Endothelial cell of umbilical vein (primary cell): Measurements from ENCODE around the gene CAPN2. TPM values are rescaled to one million over a fixed set of nuclear protein-coding genes. Genes with fewer than 3 reads are reported as not detected.

Experiments
- BruUV-seq: library from RNA; stranded (reverse); fragments of 400-500 nt; replicated peaks from 2 replicates; lab custom pipeline; 2021; lab: Mats Ljungman, UMichigan
- CTCF ChIA-PET: fragments of 300-600, 350-600 bp; sonication (Branson Sonifier 250); formaldehyde crosslinking; loops from one replicate; lab custom pipeline; 2021; ENCODE audit warnings: antibody characterized with exemption, inconsistent platforms; lab: Charles Lee
- POLR2A ChIA-PET: fragments of 300-600, 350-600 bp; sonication (Branson Sonifier 250); formaldehyde crosslinking; loops from one replicate; lab custom pipeline; 2021; ENCODE audit warnings: antibody characterized with exemption, inconsistent platforms; lab: Charles Lee
- DNase-seq: peaks from one replicate; pipeline ENCODE4 v3.0.0-alpha.2; 2011; ENCODE audit warnings: low read depth, low spot score
- FAIRE-seq: peaks from 2 replicates; lab custom pipeline; 2011; peaks lifted over from hg19 to GRCh38; lab: Jason Lieb, UNC
- H2AFZ ChIP-seq: 2 replicates; pipeline ENCODE4 v1.6.0; 2012; ENCODE audit warnings: low read depth, low read length, control low read depth, inconsistent platforms
- H3K27ac ChIP-seq: 2 replicates; pipeline ENCODE4 v1.5.1; 2011; ENCODE audit warnings: low read depth, mild to moderate bottlenecking, control low read depth, low read length, moderate library complexity; ENCODE audit not compliant: insufficient read depth
- H3K27me3 ChIP-seq, 2 experiments: 2 replicates each; pipeline versions ENCODE4 v1.6.0 to v1.6.1; 2011; ENCODE audit warnings: low read length in 2 of 2, mixed read lengths in 1 of 2; ENCODE audit not compliant: control insufficient read depth in 2 of 2, insufficient read depth in 2 of 2
- H3K36me3 ChIP-seq, 2 experiments: 2 replicates in 1 of 2; 3 replicates in 1 of 2; pipeline ENCODE4 v1.5.1; 2011; ENCODE audit warnings: low read length in 2 of 2, mild to moderate bottlenecking in 1 of 2, moderate library complexity in 1 of 2; ENCODE audit not compliant: control insufficient read depth in 2 of 2, insufficient read depth in 2 of 2; ENCODE audit errors: extremely low read depth in 1 of 2
- H3K4me1 ChIP-seq: 3 replicates; pipeline ENCODE4 v1.5.1; 2011; ENCODE audit warnings: mild to moderate bottlenecking, low read length; ENCODE audit not compliant: control insufficient read depth, insufficient read depth; ENCODE audit errors: extremely low read depth
- H3K4me2 ChIP-seq: 2 replicates; pipeline ENCODE4 v1.6.1; 2011; ENCODE audit warnings: low read length, control low read depth, mixed read lengths; ENCODE audit not compliant: insufficient read depth
- H3K4me3 ChIP-seq, 3 experiments: fragments of 200-600 bp in 1 of 3; sonication (generic), shearing (Covaris generic) in 1 of 3; replicated peaks in 1 of 3; 2 replicates each; pipeline ENCODE4 v1.5.1; 2011 to 2016; ENCODE audit warnings: control low read depth in 3 of 3, low read length in 3 of 3, mild to moderate bottlenecking in 2 of 3, inconsistent platforms in 1 of 3, low read depth in 1 of 3, moderate library complexity in 1 of 3; ENCODE audit not compliant: insufficient read depth in 1 of 3
- H3K79me2 ChIP-seq: 2 replicates; pipeline ENCODE4 v1.6.0; 2012; ENCODE audit warnings: low read length, inconsistent platforms; ENCODE audit not compliant: control insufficient read depth, insufficient read depth
- H3K9ac ChIP-seq: replicated peaks from 2 replicates; pipeline ENCODE3; 2011; ENCODE audit warnings: low read length, control low read depth; ENCODE audit not compliant: insufficient read depth; ENCODE audit errors: extremely low read depth
- H3K9me1 ChIP-seq: replicated peaks from 3 replicates; pipeline ENCODE4 v1.6.0; 2011; ENCODE audit warnings: mild to moderate bottlenecking, low read length; ENCODE audit not compliant: control insufficient read depth, insufficient read depth; ENCODE audit errors: extremely low read depth
- H3K9me3 ChIP-seq: replicated peaks from 2 replicates; pipeline ENCODE4 v1.5.1; 2012; ENCODE audit warnings: low read length, inconsistent platforms; ENCODE audit not compliant: control insufficient read depth, insufficient read depth
- H4K20me1 ChIP-seq: replicated peaks from 2 replicates; pipeline ENCODE3; 2011; ENCODE audit warnings: mild to moderate bottlenecking, low read length; ENCODE audit not compliant: control insufficient read depth, insufficient read depth; ENCODE audit errors: extremely low read depth
- CTCF ChIP-seq, 2 donors: IDR thresholded peaks; 1 replicate in 1 of 2; 2 replicates in 1 of 2; pipeline ENCODE4 v1.5.1; 2011; ENCODE audit warnings: low read length in 2 of 2, mild to moderate bottlenecking in 2 of 2, moderate library complexity in 2 of 2, control low read depth in 1 of 2, inconsistent platforms in 1 of 2, low read depth in 1 of 2; ENCODE audit not compliant: insufficient read depth in 1 of 2; ENCODE audit errors: extremely low read depth in 1 of 2
- EZH2 ChIP-seq: IDR thresholded peaks from 2 replicates; pipeline ENCODE4 v1.6.1; 2012; ENCODE audit warnings: borderline replicate concordance, low read depth, mild to moderate bottlenecking, moderate library complexity, low read length, inconsistent platforms; ENCODE audit not compliant: severe bottlenecking
- FOS ChIP-seq: IDR thresholded peaks from 2 replicates; pipeline ENCODE4 v1.6.1; 2011; ENCODE audit warnings: mild to moderate bottlenecking, low read length, moderate library complexity, borderline replicate concordance; ENCODE audit not compliant: insufficient read depth
- GATA2 ChIP-seq: IDR thresholded peaks from 2 replicates; pipeline ENCODE4 v1.7.0; 2011; ENCODE audit warnings: low read depth, mild to moderate bottlenecking, moderate library complexity, mixed read lengths, low read length; ENCODE audit not compliant: insufficient read length, insufficient read depth
- JUN ChIP-seq: IDR thresholded peaks from 2 replicates; pipeline ENCODE4 v1.6.1; 2011; ENCODE audit warnings: borderline replicate concordance, low read depth; ENCODE audit not compliant: insufficient read length, insufficient read depth
- dilution Hi-C: fragments of 300-500 bp; cut with MboI; formaldehyde crosslinking; loops from one replicate; pipeline ENCODE4 v1.15.0; 2019; ENCODE audit warnings: low sequenced_read_pairs; ENCODE audit not compliant: extremely low pct_ligation_motif_present
- intact Hi-C: fragments of 100-400 bp; cut with micrococcal nuclease; formaldehyde crosslinking; loops from one replicate; pipeline ENCODE4 v1.10.0; 2022
- polyA plus RNA-seq, 4 experiments: library from polyadenylated mRNA; depleted of rRNA in 3 of 4; stranded (reverse) in 3 of 4; unstranded in 1 of 4; fragments of >200 nt; gene quantifications; 2 replicates each; pipeline versions ENCODE4 v1.2.1 to v1.2.3, GENCODE V29; 2011 to 2012; ENCODE audit warnings: missing spikeins in 1 of 4
- total RNA-seq: library from RNA; stranded (reverse); gene quantifications from 2 replicates; pipeline ENCODE4 v1.2.3, GENCODE V29; 2021

The CAPN2 gene
- total and polyA plus RNA-seq, 2 donors (not counting 3 experiments of a cell fraction or from before 2014, with no cell fraction given), result 110 to 420 TPM

GRCh38 chr1:223709598-223709997, 2.7 kb upstream of the CAPN2 start:
- no peak overlapping the region for H3K4me3 ChIP-seq
- no peak overlapping the region for H3K27ac ChIP-seq
- no peak overlapping the region for H3K9ac ChIP-seq
- H3K9me1 ChIP-seq, result no peaks in the 10 kb centered on the region
- no peaks in the 10 kb centered on the region for H3K36me3 ChIP-seq
- FAIRE-seq, result no peak
- H3K4me1 ChIP-seq, result peaks cover 68% of the 10 kb centered on the region
- H3K4me2 ChIP-seq, result no peak overlapping the region
- DNase-seq, result peak; percentile 49
- TF ChIP-seq JUN (no peak), FOS (no peak), CTCF (IDR thresholded peaks at IDR 0.05; ENCODE audit: extremely low read depth in 1 of 2, insufficient read depth in 1 of 2, low read depth in 1 of 2, low read length in 2 of 2) (peak; percentile 31 to 37), GATA2 (no peak), EZH2 (no peak)
- dilution Hi-C loops, result no loop called here
- no TSS peak for BruUV-seq
- H3K27me3 ChIP-seq, result no peaks in the 10 kb centered on the region
- POLR2A ChIA-PET, result no interaction called here
- no peak overlapping the region for H2AFZ ChIP-seq
- peaks cover 22% of the 10 kb centered on the region for H3K79me2 ChIP-seq
- H4K20me1 ChIP-seq, result no peaks in the 10 kb centered on the region
- CTCF ChIA-PET, result interaction anchor here (2.1 to 10.9 kb wide), 3 partner anchors 8 to 40 kb away, joined by 9 to 148 read pairs (median 21); no protein-coding TSS in a partner anchor
- H3K9me3 ChIP-seq, result no peaks in the 10 kb centered on the region
- intact Hi-C loops, result loop anchor here (5.0 to 10.0 kb wide), 4 partner anchors 123 to 895 kb away; partner anchors contain the start of genes DISP1 and WDR26
